Prostate gland (tissue), 2 donors: ENCODE results near the gene CUTC. TPM values are rescaled to one million over a fixed set of nuclear protein-coding genes. Genes with fewer than 3 reads are reported as not detected.

Experiments used
- DNase-seq: peaks from one replicate; pipeline ENCODE4 v3.0.0-alpha.2; 2019; ENCODE audit warnings: low spot score
- H3K27ac ChIP-seq, 2 donors: fragments of 200-600 bp; sonication (generic); 2 replicates each; pipeline ENCODE4 v1.5.1; 2017 to 2019
- H3K27me3 ChIP-seq: fragments of 200-600 bp; sonication (generic); replicated peaks from 2 replicates; pipeline ENCODE4 v1.5.1; 2019; ENCODE audit not compliant: insufficient read depth
- H3K36me3 ChIP-seq, 2 donors: fragments of 200-600 bp; sonication (generic); 1 replicate in 1 of 2; 2 replicates in 1 of 2; pipeline versions ENCODE4 v1.5.1 to v1.8.1; 2017 to 2019
- H3K4me1 ChIP-seq: fragments of 200-600 bp; sonication (generic); replicated peaks from 2 replicates; pipeline ENCODE4 v1.5.1; 2019
- H3K4me3 ChIP-seq, 2 donors: fragments of 200-600 bp; sonication (generic); 2 replicates each; pipeline ENCODE4 v1.5.1; 2017 to 2019
- H3K9me3 ChIP-seq: fragments of 200-600 bp; sonication (generic); 2 replicates; pipeline ENCODE4 v1.5.1; 2017
- POLR2A ChIP-seq: fragments of 450-650 bp; IDR thresholded peaks from one replicate; pipeline ENCODE4 v1.6.1; 2016; ENCODE audit warnings: antibody characterized with exemption, mild to moderate bottlenecking
- POLR2AphosphoS5 ChIP-seq: sonication (generic); formaldehyde crosslinking; IDR thresholded peaks from one replicate; pipeline ENCODE4 v1.6.1; 2017; ENCODE audit warnings: antibody characterized with exemption
- WGBS: methylation state at CpG from one replicate; pipeline ENCODE4 v1.1.5; 2018; 5-methylcytosine and 5-hydroxymethylcytosine counted together
- intact Hi-C: fragments of 100-400 bp; cut with DNase I; formaldehyde crosslinking; loops from one replicate; pipeline ENCODE4 v1.14.2; 2022
- total RNA-seq, 2 donors: library from RNA; depleted of rRNA; stranded (reverse); fragments of >200 nt; gene quantifications; one replicate each; pipeline ENCODE4 v1.1.0, GENCODE V29; 2016
- TF ChIP-seq, protein P1 (sequence below), 4 experiments: fragments of 200-600 bp in 2 of 4; fragments of 450-650 bp in 2 of 4; sonication (generic) in 2 of 4; IDR thresholded peaks; 1 replicate in 3 of 4; 2 replicates in 1 of 4; pipeline ENCODE4 v1.5.1; 2016 to 2019; ENCODE audit warnings: antibody characterized with exemption in 4 of 4, mild to moderate bottlenecking in 2 of 4, moderate library complexity in 2 of 4

The CUTC gene
- total RNA-seq, 2 donors from 2014 or later: 18.4 to 27.3 TPM

GRCh38 chr10:99784727-99785441 is 52.9 kb downstream of the CUTC start:
- Histone ChIP-seq H3K4me1 (no peaks in the 10 kb centered on the region), H3K27ac (no peak overlapping the region), H3K9me3 (no peaks in the 10 kb centered on the region), H3K27me3 (no peaks in the 10 kb centered on the region), H3K4me3 (no peak overlapping the region), H3K36me3 (no peaks in the 10 kb centered on the region)
- TF ChIP-seq POLR2A: no peak
- TF ChIP-seq, protein P1, sequence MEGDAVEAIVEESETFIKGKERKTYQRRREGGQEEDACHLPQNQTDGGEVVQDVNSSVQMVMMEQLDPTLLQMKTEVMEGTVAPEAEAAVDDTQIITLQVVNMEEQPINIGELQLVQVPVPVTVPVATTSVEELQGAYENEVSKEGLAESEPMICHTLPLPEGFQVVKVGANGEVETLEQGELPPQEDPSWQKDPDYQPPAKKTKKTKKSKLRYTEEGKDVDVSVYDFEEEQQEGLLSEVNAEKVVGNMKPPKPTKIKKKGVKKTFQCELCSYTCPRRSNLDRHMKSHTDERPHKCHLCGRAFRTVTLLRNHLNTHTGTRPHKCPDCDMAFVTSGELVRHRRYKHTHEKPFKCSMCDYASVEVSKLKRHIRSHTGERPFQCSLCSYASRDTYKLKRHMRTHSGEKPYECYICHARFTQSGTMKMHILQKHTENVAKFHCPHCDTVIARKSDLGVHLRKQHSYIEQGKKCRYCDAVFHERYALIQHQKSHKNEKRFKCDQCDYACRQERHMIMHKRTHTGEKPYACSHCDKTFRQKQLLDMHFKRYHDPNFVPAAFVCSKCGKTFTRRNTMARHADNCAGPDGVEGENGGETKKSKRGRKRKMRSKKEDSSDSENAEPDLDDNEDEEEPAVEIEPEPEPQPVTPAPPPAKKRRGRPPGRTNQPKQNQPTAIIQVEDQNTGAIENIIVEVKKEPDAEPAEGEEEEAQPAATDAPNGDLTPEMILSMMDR (IDR thresholded peaks at IDR 0.05): no peak
- no peak for TF ChIP-seq POLR2AphosphoS5
- DNase-seq: no peak
- intact Hi-C loops: loop anchor here (10.0 kb wide), 1 partner anchor 50 kb away; the partner anchor contains the start of genes COX15 and CUTC
- 57% methylated on average over 6 of the region's 6 CpGs for WGBS

DNA sequence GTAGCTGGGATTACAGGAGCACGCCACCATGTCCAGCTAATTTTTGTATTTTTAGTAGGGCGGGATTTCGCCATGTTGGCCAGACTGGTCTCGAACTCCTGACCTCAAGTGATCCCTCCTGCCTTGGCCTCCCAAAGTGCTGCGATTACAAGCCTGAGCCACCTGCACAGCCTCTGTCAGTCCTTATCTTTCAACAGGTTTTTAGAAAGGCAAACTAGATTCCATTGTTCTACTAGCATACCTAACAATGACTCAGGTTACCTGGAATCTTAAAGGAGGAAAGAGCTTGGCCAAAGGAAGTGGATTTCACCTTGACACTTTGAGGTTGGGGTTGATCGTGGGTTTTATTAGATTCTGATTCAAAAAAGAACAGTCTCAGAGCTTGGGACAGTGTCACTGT is 53.6 kb downstream of the CUTC start:
- intact Hi-C loops: loop anchor here (10.0 kb wide), 1 partner anchor 51 kb away; the partner anchor contains the start of genes COX15 and CUTC
- Histone ChIP-seq H3K9me3 (no peaks in the 10 kb centered on the region), H3K27ac (no peak overlapping the region), H3K27me3 (no peaks in the 10 kb centered on the region), H3K4me1 (no peaks in the 10 kb centered on the region), H3K4me3 (no peak overlapping the region), H3K36me3 (no peaks in the 10 kb centered on the region)
- DNase-seq: no peak
- TF ChIP-seq, protein P1 (IDR thresholded peaks at IDR 0.05): no peak
- TF ChIP-seq POLR2A: no peak
- no peak for TF ChIP-seq POLR2AphosphoS5
- 86% methylated on average over 6 of the region's 6 CpGs for WGBS

DNA sequence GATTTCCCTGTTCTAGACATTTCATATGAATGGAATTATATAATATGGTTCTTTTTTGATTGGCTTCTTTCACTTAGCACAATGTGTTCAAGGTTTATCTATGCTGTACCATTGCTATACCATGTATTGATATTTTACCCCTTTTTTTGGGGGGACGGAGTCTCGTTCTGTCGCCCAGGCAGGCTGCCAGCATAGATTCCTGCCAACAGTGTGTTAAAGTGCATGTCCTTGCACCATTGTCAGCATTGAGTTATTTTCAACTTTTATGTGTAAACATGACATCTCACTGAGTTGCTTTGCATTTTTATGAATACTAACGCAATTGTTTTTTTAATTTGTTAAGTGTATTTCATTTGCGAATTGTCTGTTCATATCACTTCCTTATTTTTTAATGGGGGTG is 55.3 kb downstream of the CUTC start:
- Histone ChIP-seq H3K36me3 (no peaks in the 10 kb centered on the region), H3K27ac (no peak overlapping the region), H3K9me3 (no peaks in the 10 kb centered on the region), H3K27me3 (no peaks in the 10 kb centered on the region), H3K4me1 (no peaks in the 10 kb centered on the region), H3K4me3 (no peak overlapping the region)
- intact Hi-C loops: loop anchor here (10.0 kb wide), 1 partner anchor 53 kb away; the partner anchor contains the start of genes COX15 and CUTC
- TF ChIP-seq POLR2AphosphoS5 (no peak), POLR2A (no peak)
- TF ChIP-seq, protein P1 (IDR thresholded peaks at IDR 0.05): no peak
- no peak for DNase-seq
- 61% methylated on average over 5 of the region's 5 CpGs for WGBS

- Histone ChIP-seq H3K27me3 (no peaks in the 10 kb centered on the region), H3K4me3 (no peak overlapping the region), H3K36me3 (no peaks in the 10 kb centered on the region), H3K9me3 (no peaks in the 10 kb centered on the region), H3K4me1 (no peaks in the 10 kb centered on the region), H3K27ac (no peak overlapping the region)
- WGBS: 85% methylated on average over 7 of the region's 7 CpGs
- DNase-seq: no peak
- intact Hi-C loops: loop anchor here (10.0 kb wide), 1 partner anchor 53 kb away; the partner anchor contains the start of genes COX15 and CUTC
- TF ChIP-seq POLR2AphosphoS5: no peak
- TF ChIP-seq, protein P1 (IDR thresholded peaks at IDR 0.05): no peak
- TF ChIP-seq POLR2A: no peak
These were observed 55.9 kb downstream of the CUTC start for GRCh38 chr10:99787782-99788445.
